Erythroblast (primary cell): Measurements from ENCODE around the gene KLK12.

Experiments used
- GATA1 ChIP-seq: IDR thresholded peaks from 2 replicates; pipeline ENCODE4 v1.6.1; 2011; ENCODE audit warnings: low read depth, mild to moderate bottlenecking, control low read depth, low read length, moderate library complexity
- POLR2A ChIP-seq: IDR thresholded peaks from 2 replicates; pipeline ENCODE4 v1.6.1; 2011; ENCODE audit warnings: mild to moderate bottlenecking, low read length

GRCh38 chr19:51083783-51084182 is 49.0 kb upstream of the KLK12 start:
- TF ChIP-seq POLR2A (no peak), GATA1 (no peak)
